Measurements from ENCODE around the gene CD109.

DNA sequence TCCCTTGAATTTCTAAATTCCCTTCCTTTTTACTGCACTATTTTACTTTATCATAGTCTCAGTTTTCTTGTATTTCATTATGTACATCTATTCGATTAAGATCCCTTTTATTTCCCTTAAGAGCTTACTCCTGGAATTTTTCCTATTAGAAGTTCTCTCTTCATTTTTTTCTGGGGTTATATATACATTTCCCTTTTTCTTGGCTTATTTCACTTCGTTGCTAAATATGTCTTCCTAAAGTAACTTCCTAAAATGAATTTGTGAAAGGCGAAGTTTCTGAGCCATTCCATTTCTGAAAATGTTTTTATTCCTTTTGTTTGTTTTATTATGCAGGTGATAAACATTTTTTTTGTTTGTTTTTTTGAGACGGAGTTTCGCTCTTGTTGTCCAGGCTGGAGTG is 5.9 kb upstream of the CD109 start:
- TF ChIP-seq, protein P1, sequence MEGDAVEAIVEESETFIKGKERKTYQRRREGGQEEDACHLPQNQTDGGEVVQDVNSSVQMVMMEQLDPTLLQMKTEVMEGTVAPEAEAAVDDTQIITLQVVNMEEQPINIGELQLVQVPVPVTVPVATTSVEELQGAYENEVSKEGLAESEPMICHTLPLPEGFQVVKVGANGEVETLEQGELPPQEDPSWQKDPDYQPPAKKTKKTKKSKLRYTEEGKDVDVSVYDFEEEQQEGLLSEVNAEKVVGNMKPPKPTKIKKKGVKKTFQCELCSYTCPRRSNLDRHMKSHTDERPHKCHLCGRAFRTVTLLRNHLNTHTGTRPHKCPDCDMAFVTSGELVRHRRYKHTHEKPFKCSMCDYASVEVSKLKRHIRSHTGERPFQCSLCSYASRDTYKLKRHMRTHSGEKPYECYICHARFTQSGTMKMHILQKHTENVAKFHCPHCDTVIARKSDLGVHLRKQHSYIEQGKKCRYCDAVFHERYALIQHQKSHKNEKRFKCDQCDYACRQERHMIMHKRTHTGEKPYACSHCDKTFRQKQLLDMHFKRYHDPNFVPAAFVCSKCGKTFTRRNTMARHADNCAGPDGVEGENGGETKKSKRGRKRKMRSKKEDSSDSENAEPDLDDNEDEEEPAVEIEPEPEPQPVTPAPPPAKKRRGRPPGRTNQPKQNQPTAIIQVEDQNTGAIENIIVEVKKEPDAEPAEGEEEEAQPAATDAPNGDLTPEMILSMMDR (IDR thresholded peaks at IDR 0.05; ENCODE audit: low read depth, low read length), result no peak
- TF ChIP-seq, protein P2, sequence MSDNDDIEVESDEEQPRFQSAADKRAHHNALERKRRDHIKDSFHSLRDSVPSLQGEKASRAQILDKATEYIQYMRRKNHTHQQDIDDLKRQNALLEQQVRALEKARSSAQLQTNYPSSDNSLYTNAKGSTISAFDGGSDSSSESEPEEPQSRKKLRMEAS (IDR thresholded peaks at IDR 0.05; ENCODE audit: low read depth, low read length), result no peak

Data from NB4 (cell line).